ENCODE measurements around the gene CAMTA1.

CAMTA1 gene

GRCh38 chr1:7606096-7606495, 820.8 kb downstream of the CAMTA1 start:
- no peak for ATAC-seq (ENCODE audit: insufficient read depth, low read depth)

GRCh38 chr1:7607097-7607496, 821.8 kb downstream of the CAMTA1 start:
- DNase-seq (no peak), ATAC-seq (ENCODE audit: insufficient read depth, low read depth) (no peak)
- Histone ChIP-seq H3K36me3 (ENCODE audit: insufficient read depth, low read length) (no peaks in the 10 kb centered on the region), H3K9me3 (ENCODE audit: insufficient read depth, low read length, severe bottlenecking) (no peaks in the 10 kb centered on the region), H3K27me3 (ENCODE audit: insufficient read depth, low read length, poor library complexity) (no peaks in the 10 kb centered on the region), H3K4me3 (ENCODE audit: low read depth in 1 of 2, low read length in 2 of 2) (no peak overlapping the region), H4K20me1 (ENCODE audit: insufficient read depth, low read length) (no peaks in the 10 kb centered on the region), H3K79me2 (ENCODE audit: insufficient read depth, low read length) (no peaks in the 10 kb centered on the region), H3K4me2 (ENCODE audit: insufficient read depth, low read length) (no peak overlapping the region), H3K9ac (ENCODE audit: low read depth, low read length) (no peak overlapping the region), H3K27ac (ENCODE audit: low read length) (no peak overlapping the region), H2AFZ (ENCODE audit: low read depth, low read length) (no peak overlapping the region), H3K4me1 (ENCODE audit: insufficient read depth, low read length) (no peaks in the 10 kb centered on the region)
- TF ChIP-seq EZH2 (IDR thresholded peaks at IDR 0.05; ENCODE audit: borderline replicate concordance, low read depth, low read length, severe bottlenecking) (no peak), CTCF (IDR thresholded peaks at IDR 0.05; ENCODE audit: borderline replicate concordance, extremely low read depth, low read length, poor library complexity, severe bottlenecking) (no peak)

More at GRCh38 chr1:7606096-7606495, 820.8 kb downstream of the CAMTA1 start:
- no peak overlapping the region for H2AFZ ChIP-seq (ENCODE audit: low read depth, low read length)
- no peak overlapping the region for H3K4me2 ChIP-seq (ENCODE audit: insufficient read depth, low read length)
- no peak overlapping the region for H3K9ac ChIP-seq (ENCODE audit: low read depth, low read length)
- no peaks in the 10 kb centered on the region for H3K27me3 ChIP-seq (ENCODE audit: insufficient read depth, low read length, poor library complexity)
- H3K27ac ChIP-seq (ENCODE audit: low read length): no peak overlapping the region
- no peaks in the 10 kb centered on the region for H3K4me1 ChIP-seq (ENCODE audit: insufficient read depth, low read length)
- no peaks in the 10 kb centered on the region for H4K20me1 ChIP-seq (ENCODE audit: insufficient read depth, low read length)
- no peaks in the 10 kb centered on the region for H3K36me3 ChIP-seq (ENCODE audit: insufficient read depth, low read length)
- TF ChIP-seq EZH2 (IDR thresholded peaks at IDR 0.05; ENCODE audit: borderline replicate concordance, low read depth, low read length, severe bottlenecking) (no peak), CTCF (IDR thresholded peaks at IDR 0.05; ENCODE audit: borderline replicate concordance, extremely low read depth, low read length, poor library complexity, severe bottlenecking) (no peak)
- no peak for DNase-seq
- no peaks in the 10 kb centered on the region for H3K79me2 ChIP-seq (ENCODE audit: insufficient read depth, low read length)
- H3K9me3 ChIP-seq (ENCODE audit: insufficient read depth, low read length, severe bottlenecking): no peaks in the 10 kb centered on the region
- no peak overlapping the region for H3K4me3 ChIP-seq (ENCODE audit: low read depth in 1 of 2, low read length in 2 of 2)

- Histone ChIP-seq H3K36me3 (ENCODE audit: insufficient read depth, low read length) (no peaks in the 10 kb centered on the region), H4K20me1 (ENCODE audit: insufficient read depth, low read length) (no peaks in the 10 kb centered on the region), H3K9me3 (ENCODE audit: insufficient read depth, low read length, severe bottlenecking) (no peaks in the 10 kb centered on the region), H3K27me3 (ENCODE audit: insufficient read depth, low read length, poor library complexity) (no peaks in the 10 kb centered on the region), H3K4me3 (ENCODE audit: low read depth in 1 of 2, low read length in 2 of 2) (no peak overlapping the region), H3K79me2 (ENCODE audit: insufficient read depth, low read length) (no peaks in the 10 kb centered on the region), H2AFZ (ENCODE audit: low read depth, low read length) (no peak overlapping the region), H3K27ac (ENCODE audit: low read length) (no peak overlapping the region), H3K4me1 (ENCODE audit: insufficient read depth, low read length) (no peaks in the 10 kb centered on the region), H3K4me2 (ENCODE audit: insufficient read depth, low read length) (no peak overlapping the region), H3K9ac (ENCODE audit: low read depth, low read length) (no peak overlapping the region)
- no peak for TF ChIP-seq EZH2 (IDR thresholded peaks at IDR 0.05; ENCODE audit: borderline replicate concordance, low read depth, low read length, severe bottlenecking)
- TF ChIP-seq CTCF (IDR thresholded peaks at IDR 0.05; ENCODE audit: borderline replicate concordance, extremely low read depth, low read length, poor library complexity, severe bottlenecking): no peak
- ATAC-seq (ENCODE audit: insufficient read depth, low read depth): no peak
- DNase-seq: no peak
Observed at GRCh38 chr1:7608628-7609305, 823.5 kb downstream of the CAMTA1 start.

Measured in DND-41 (cell line).